ENCODE measurements around the gene RB1.
A peak's percentile ranks its signal among the peaks of the same experiment; 100 is the strongest.

RB1 gene

DNA sequence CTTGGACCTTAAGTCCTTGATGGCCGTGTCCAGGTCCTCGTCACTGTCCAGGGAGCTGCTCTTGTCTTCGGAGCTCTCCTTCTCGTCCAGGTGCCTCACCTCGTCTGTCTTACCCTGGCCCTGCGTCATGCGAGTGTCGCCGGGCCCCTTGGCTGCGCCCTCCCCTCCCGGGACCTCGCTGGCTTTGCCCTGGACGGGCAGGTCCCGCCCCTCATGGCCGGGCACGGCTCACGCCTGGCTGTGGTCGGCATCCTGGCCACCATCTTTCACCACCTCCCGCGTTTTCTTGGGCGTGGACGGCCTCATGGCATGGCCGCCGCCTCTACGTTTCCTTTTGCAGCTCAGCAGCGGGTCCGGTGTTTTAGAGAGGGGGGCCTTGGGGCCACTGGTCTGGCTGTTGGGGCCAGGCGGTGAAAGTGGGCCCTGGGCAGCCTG is 14.8 kb downstream of the RB1 start:
- Histone ChIP-seq H3K9me3 (ENCODE audit: insufficient read depth, low read length, severe bottlenecking) (peaks cover 48% of the 10 kb centered on the region), H4K20me1 (ENCODE audit: insufficient read depth, low read length) (no peaks in the 10 kb centered on the region; the same call in 1 of the 2 replicates), H3K27me3 (ENCODE audit: insufficient read depth, low read length, poor library complexity) (no peaks in the 10 kb centered on the region), H3K4me3 (ENCODE audit: low read depth in 1 of 2, low read length in 2 of 2) (no peak overlapping the region), H3K4me1 (ENCODE audit: insufficient read depth, low read length) (no peaks in the 10 kb centered on the region), H3K27ac (ENCODE audit: low read length) (no peak overlapping the region), H2AFZ (ENCODE audit: low read depth, low read length) (no peak overlapping the region), H3K9ac (ENCODE audit: low read depth, low read length) (no peak overlapping the region), H3K36me3 (ENCODE audit: insufficient read depth, low read length) (peaks cover 67% of the 10 kb centered on the region), H3K79me2 (ENCODE audit: insufficient read depth, low read length) (peaks cover 97% of the 10 kb centered on the region), H3K4me2 (ENCODE audit: insufficient read depth, low read length) (no peak overlapping the region)
- TF ChIP-seq EZH2 (IDR thresholded peaks at IDR 0.05; ENCODE audit: borderline replicate concordance, low read depth, low read length, severe bottlenecking), result no peak
- TF ChIP-seq, protein P1, sequence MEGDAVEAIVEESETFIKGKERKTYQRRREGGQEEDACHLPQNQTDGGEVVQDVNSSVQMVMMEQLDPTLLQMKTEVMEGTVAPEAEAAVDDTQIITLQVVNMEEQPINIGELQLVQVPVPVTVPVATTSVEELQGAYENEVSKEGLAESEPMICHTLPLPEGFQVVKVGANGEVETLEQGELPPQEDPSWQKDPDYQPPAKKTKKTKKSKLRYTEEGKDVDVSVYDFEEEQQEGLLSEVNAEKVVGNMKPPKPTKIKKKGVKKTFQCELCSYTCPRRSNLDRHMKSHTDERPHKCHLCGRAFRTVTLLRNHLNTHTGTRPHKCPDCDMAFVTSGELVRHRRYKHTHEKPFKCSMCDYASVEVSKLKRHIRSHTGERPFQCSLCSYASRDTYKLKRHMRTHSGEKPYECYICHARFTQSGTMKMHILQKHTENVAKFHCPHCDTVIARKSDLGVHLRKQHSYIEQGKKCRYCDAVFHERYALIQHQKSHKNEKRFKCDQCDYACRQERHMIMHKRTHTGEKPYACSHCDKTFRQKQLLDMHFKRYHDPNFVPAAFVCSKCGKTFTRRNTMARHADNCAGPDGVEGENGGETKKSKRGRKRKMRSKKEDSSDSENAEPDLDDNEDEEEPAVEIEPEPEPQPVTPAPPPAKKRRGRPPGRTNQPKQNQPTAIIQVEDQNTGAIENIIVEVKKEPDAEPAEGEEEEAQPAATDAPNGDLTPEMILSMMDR (IDR thresholded peaks at IDR 0.05; ENCODE audit: borderline replicate concordance, extremely low read depth, low read length, poor library complexity, severe bottlenecking), result no peak
- ATAC-seq (ENCODE audit: insufficient read depth, low read depth) (no peak), DNase-seq (no peak)

GRCh38 chr13:48318821-48319511 is 15.4 kb downstream of the RB1 start:
- no peak for ATAC-seq (ENCODE audit: insufficient read depth, low read depth)
- TF ChIP-seq, protein P1 (IDR thresholded peaks at IDR 0.05; ENCODE audit: borderline replicate concordance, extremely low read depth, low read length, poor library complexity, severe bottlenecking), result peak; percentile 3
- no peak for TF ChIP-seq EZH2 (IDR thresholded peaks at IDR 0.05; ENCODE audit: borderline replicate concordance, low read depth, low read length, severe bottlenecking)

GRCh38 chr13:48319531-48320398 is 16.2 kb downstream of the RB1 start:
- Histone ChIP-seq H3K4me3 (ENCODE audit: low read depth in 1 of 2, low read length in 2 of 2) (no peak overlapping the region), H3K79me2 (ENCODE audit: insufficient read depth, low read length) (peaks cover 98% of the 10 kb centered on the region), H2AFZ (ENCODE audit: low read depth, low read length) (no peak overlapping the region), H3K4me2 (ENCODE audit: insufficient read depth, low read length) (no peak overlapping the region), H3K27me3 (ENCODE audit: insufficient read depth, low read length, poor library complexity) (no peaks in the 10 kb centered on the region), H3K9ac (ENCODE audit: low read depth, low read length) (no peak overlapping the region), H3K27ac (ENCODE audit: low read length) (no peak overlapping the region), H4K20me1 (ENCODE audit: insufficient read depth, low read length) (no peaks in the 10 kb centered on the region; the same call in 1 of the 2 replicates), H3K9me3 (ENCODE audit: insufficient read depth, low read length, severe bottlenecking) (peaks cover 48% of the 10 kb centered on the region), H3K36me3 (ENCODE audit: insufficient read depth, low read length) (peaks cover 65% of the 10 kb centered on the region), H3K4me1 (ENCODE audit: insufficient read depth, low read length) (no peaks in the 10 kb centered on the region)
- DNase-seq (no peak), ATAC-seq (ENCODE audit: insufficient read depth, low read depth) (no peak)
- no peak for TF ChIP-seq EZH2 (IDR thresholded peaks at IDR 0.05; ENCODE audit: borderline replicate concordance, low read depth, low read length, severe bottlenecking)
- TF ChIP-seq, protein P1 (IDR thresholded peaks at IDR 0.05; ENCODE audit: borderline replicate concordance, extremely low read depth, low read length, poor library complexity, severe bottlenecking), result no peak

More at GRCh38 chr13:48318821-48319511, 15.4 kb downstream of the RB1 start:
- Histone ChIP-seq H3K9ac (ENCODE audit: low read depth, low read length) (no peak overlapping the region), H3K27ac (ENCODE audit: low read length) (no peak overlapping the region), H3K9me3 (ENCODE audit: insufficient read depth, low read length, severe bottlenecking) (peaks cover 48% of the 10 kb centered on the region), H4K20me1 (ENCODE audit: insufficient read depth, low read length) (no peaks in the 10 kb centered on the region; the same call in 1 of the 2 replicates), H3K4me2 (ENCODE audit: insufficient read depth, low read length) (no peak overlapping the region), H2AFZ (ENCODE audit: low read depth, low read length) (no peak overlapping the region), H3K36me3 (ENCODE audit: insufficient read depth, low read length) (peaks cover 65% of the 10 kb centered on the region), H3K79me2 (ENCODE audit: insufficient read depth, low read length) (peaks cover 97% of the 10 kb centered on the region), H3K4me1 (ENCODE audit: insufficient read depth, low read length) (no peaks in the 10 kb centered on the region), H3K27me3 (ENCODE audit: insufficient read depth, low read length, poor library complexity) (no peaks in the 10 kb centered on the region), H3K4me3 (ENCODE audit: low read depth in 1 of 2, low read length in 2 of 2) (no peak overlapping the region)
- no peak for DNase-seq
